CD4-positive, alpha-beta T cell treated with Interleukin-2 at 100 ng/mL for 4 hours (primary cell): Measurements from ENCODE around the gene PCBD1.

ENCODE experiments used
- DNase-seq: peaks from one replicate; pipeline ENCODE4 v3.0.0-alpha.2; 2020; ENCODE audit warnings: low spot score

The PCBD1 gene

DNA sequence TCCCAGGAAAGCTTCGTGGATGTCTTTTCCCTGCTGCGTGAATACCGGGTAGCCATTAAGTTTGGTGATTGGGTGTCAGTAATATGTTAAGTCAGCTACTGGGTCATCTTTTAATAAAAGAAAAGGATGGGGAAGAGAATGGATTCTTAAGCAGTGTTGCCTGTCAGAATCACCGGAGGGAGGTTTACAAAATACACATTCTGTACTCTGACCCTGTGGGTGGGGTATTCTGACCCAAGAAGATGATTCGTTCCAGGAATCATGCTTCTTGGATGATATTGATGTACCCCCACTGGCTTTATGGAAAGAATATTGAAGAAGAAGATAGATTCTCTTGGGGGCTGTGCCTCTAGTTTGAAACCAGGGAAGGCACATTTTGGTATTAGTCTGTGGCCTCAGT, 54.3 kb downstream of the PCBD1 start:
- no peak for DNase-seq

- DNase-seq: no peak
Observed at GRCh38 chr10:70833601-70834000, 54.8 kb downstream of the PCBD1 start.
